CD4-positive, CD25-positive, alpha-beta regulatory T cell (primary cell): ENCODE measurements around the gene PTPRN2. TPM values are rescaled to one million over a fixed set of nuclear protein-coding genes. Genes with fewer than 3 reads are reported as not detected.

Experiments used
- ATAC-seq, 2 donors: fragments of 150-1000 bp; cut with Tn5 transposase; one replicate each; pipeline ENCODE4 v1.10.0; 2021; ENCODE audit warnings: low read depth in 2 of 2, moderate number of reproducible peaks in 2 of 2, moderate library complexity in 1 of 2
- DNase-seq, 3 donors: peaks; one replicate each; pipeline versions ENCODE4 v3.0.0 to v3.0.0-alpha.2; 2012 to 2022; ENCODE audit warnings: mixed read lengths in 1 of 3
- H3K27ac ChIP-seq: one replicate; pipeline ENCODE4 v1.7.0; 2013; ENCODE audit warnings: mild to moderate bottlenecking, low read length; ENCODE audit not compliant: insufficient read depth, poor library complexity, severe bottlenecking
- H3K27me3 ChIP-seq: one replicate; pipeline ENCODE4 v1.7.0; 2013; ENCODE audit warnings: low read length; ENCODE audit not compliant: control insufficient read depth, insufficient read depth
- H3K36me3 ChIP-seq: one replicate; pipeline ENCODE4 v1.7.0; 2013; ENCODE audit warnings: mild to moderate bottlenecking, low read length, moderate library complexity; ENCODE audit not compliant: control insufficient read depth, insufficient read depth
- H3K4me1 ChIP-seq: 2 replicates; pipeline ENCODE4 v1.7.0; 2013; ENCODE audit warnings: mild to moderate bottlenecking, low read length; ENCODE audit not compliant: insufficient read depth, control insufficient read depth, poor library complexity, severe bottlenecking
- H3K4me3 ChIP-seq: one replicate; pipeline ENCODE4 v1.7.0; 2013; ENCODE audit warnings: low read depth, mild to moderate bottlenecking, low read length, moderate library complexity
- H3K9me3 ChIP-seq, 2 experiments: 1 replicate in 1 of 2; 2 replicates in 1 of 2; pipeline ENCODE4 v1.7.0; 2013; ENCODE audit warnings: low read length in 2 of 2, mild to moderate bottlenecking in 1 of 2, moderate library complexity in 1 of 2; ENCODE audit not compliant: control insufficient read depth in 2 of 2
- H3K27ac Mint-ChIP-seq, 3 donors: one replicate each; pipeline ENCODE4 v1.8.0; 2020 to 2022; ENCODE audit warnings: mild to moderate bottlenecking in 3 of 3, mixed read lengths in 3 of 3, moderate library complexity in 2 of 3
- H3K27me3 Mint-ChIP-seq: one replicate; pipeline ENCODE4 v1.8.0; 2022; ENCODE audit warnings: mild to moderate bottlenecking, mixed read lengths
- H3K36me3 Mint-ChIP-seq: one replicate; pipeline ENCODE4 v1.8.0; 2020; ENCODE audit warnings: mixed read lengths
- H3K4me1 Mint-ChIP-seq, 4 donors: one replicate each; pipeline ENCODE4 v1.8.0; 2020 to 2022; ENCODE audit warnings: mixed read lengths in 4 of 4, mild to moderate bottlenecking in 1 of 4
- H3K4me3 Mint-ChIP-seq, 4 donors: one replicate each; pipeline ENCODE4 v1.8.0; 2020 to 2022; ENCODE audit warnings: mild to moderate bottlenecking in 4 of 4, mixed read lengths in 4 of 4, moderate library complexity in 3 of 4
- H3K9me3 Mint-ChIP-seq, 7 donors: one replicate each; pipeline ENCODE4 v1.8.0; 2020 to 2022; ENCODE audit warnings: mixed read lengths in 7 of 7, mild to moderate bottlenecking in 3 of 7, moderate library complexity in 2 of 7
- polyA plus RNA-seq, 4 donors: library from polyadenylated mRNA; unstranded; fragments of 300-500 nt; fragmentation: Illumina TruSeq; gene quantifications; one replicate each; pipeline ENCODE4 v1.2.3, GENCODE V29; 2021
- total RNA-seq: library from RNA; stranded (reverse); gene quantifications from one replicate; pipeline ENCODE4 v1.2.3, GENCODE V29; 2022

Gene PTPRN2
- total and polyA plus RNA-seq, 5 donors from 2014 or later = 1.6 to 4.7 (median 2.7) TPM

GRCh38 chr7:157580324-157580723 is 1007.3 kb downstream of the PTPRN2 start:
- no peaks in the 10 kb centered on the region for H3K36me3 ChIP-seq
- Mint-ChIP-seq H3K27me3 (peaks cover 23% of the 10 kb centered on the region), H3K4me1 (peaks cover 12 to 28% (median 19%) of the 10 kb centered on the region in 4 donors), H3K9me3 (peaks cover 0 to 6% (median 0%) of the 10 kb centered on the region in 7 donors), H3K4me3 (no peak overlapping the region), H3K36me3 (no peaks in the 10 kb centered on the region), H3K27ac (no peak overlapping the region)
- peaks cover under 1% of the 10 kb centered on the region for H3K4me1 ChIP-seq
- ATAC-seq (no peak), DNase-seq (no peak)
- no peak overlapping the region for H3K4me3 ChIP-seq
- H3K27me3 ChIP-seq = no peaks in the 10 kb centered on the region
- no peak overlapping the region for H3K27ac ChIP-seq
- H3K9me3 ChIP-seq = no peaks in the 10 kb centered on the region

- Histone ChIP-seq H3K27ac (no peak overlapping the region), H3K9me3 (no peaks in the 10 kb centered on the region), H3K27me3 (no peaks in the 10 kb centered on the region), H3K36me3 (no peaks in the 10 kb centered on the region), H3K4me1 (no peaks in the 10 kb centered on the region), H3K4me3 (no peak overlapping the region)
- Mint-ChIP-seq H3K4me3 (no peak overlapping the region), H3K9me3 (peaks cover 0 to 6% (median 0%) of the 10 kb centered on the region in 7 donors), H3K36me3 (no peaks in the 10 kb centered on the region), H3K27me3 (peaks cover 16% of the 10 kb centered on the region), H3K4me1 (peaks cover 11 to 24% (median 18%) of the 10 kb centered on the region in 4 donors), H3K27ac (peak overlapping the region in 1 of 3 donors; percentile 63)
- ATAC-seq (no peak), DNase-seq (no peak)
These were observed 1008.2 kb downstream of the PTPRN2 start for GRCh38 chr7:157579425-157579824.

- Histone ChIP-seq H3K4me1 (peaks cover 9% of the 10 kb centered on the region), H3K36me3 (no peaks in the 10 kb centered on the region), H3K27ac (no peak overlapping the region), H3K9me3 (no peaks in the 10 kb centered on the region), H3K27me3 (no peaks in the 10 kb centered on the region), H3K4me3 (no peak overlapping the region)
- no peak for ATAC-seq
- Mint-ChIP-seq H3K36me3 (no peaks in the 10 kb centered on the region), H3K4me1 (peaks cover 9 to 31% (median 21%) of the 10 kb centered on the region in 4 donors), H3K27ac (no peak overlapping the region), H3K4me3 (peak overlapping the region in 2 of 4 donors; percentile 28 to 48), H3K9me3 (peaks cover 0 to under 1% (median 0%) of the 10 kb centered on the region in 7 donors), H3K27me3 (peaks cover 11% of the 10 kb centered on the region)
- no peak for DNase-seq
These were observed 1009.8 kb downstream of the PTPRN2 start for GRCh38 chr7:157577796-157578339.

DNA sequence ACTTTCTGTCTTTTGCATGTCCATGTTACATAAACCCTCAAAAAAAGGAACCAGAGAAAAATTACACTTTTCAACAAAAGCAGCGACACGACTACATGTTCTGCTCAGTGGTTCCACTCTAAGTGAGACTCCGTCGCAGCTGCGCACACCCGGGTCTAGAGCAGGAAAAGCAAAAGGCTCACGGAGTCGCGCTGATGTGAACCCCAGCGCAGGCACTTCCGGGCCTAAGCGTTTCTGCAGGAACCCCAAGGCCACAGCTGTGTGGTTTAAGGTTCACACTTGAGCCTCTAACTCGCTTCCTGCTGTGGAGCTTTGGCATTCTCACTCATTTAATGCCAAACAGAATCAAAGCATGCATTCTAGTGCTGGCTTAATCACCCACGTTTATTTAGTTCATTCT is 1010.6 kb downstream of the PTPRN2 start:
- Histone ChIP-seq H3K27ac (peak overlapping the region; percentile 68), H3K27me3 (no peaks in the 10 kb centered on the region), H3K4me1 (peaks cover 9% of the 10 kb centered on the region), H3K9me3 (no peaks in the 10 kb centered on the region), H3K36me3 (no peaks in the 10 kb centered on the region), H3K4me3 (no peak overlapping the region)
- H3K9me3 Mint-ChIP-seq = no peaks in the 10 kb centered on the region
- no peaks in the 10 kb centered on the region for H3K36me3 Mint-ChIP-seq
- H3K4me1 Mint-ChIP-seq = peaks cover 8 to 31% (median 21%) of the 10 kb centered on the region in 4 donors
- H3K27ac Mint-ChIP-seq = peak overlapping the region in 2 of 3 donors; percentile 97 to 98
- DNase-seq (peak in 1 of 3 donors; percentile 15), ATAC-seq (no peak)
- peak overlapping the region; percentile 62 to 92 (median 88) for H3K4me3 Mint-ChIP-seq
- peaks cover 6% of the 10 kb centered on the region for H3K27me3 Mint-ChIP-seq

DNA sequence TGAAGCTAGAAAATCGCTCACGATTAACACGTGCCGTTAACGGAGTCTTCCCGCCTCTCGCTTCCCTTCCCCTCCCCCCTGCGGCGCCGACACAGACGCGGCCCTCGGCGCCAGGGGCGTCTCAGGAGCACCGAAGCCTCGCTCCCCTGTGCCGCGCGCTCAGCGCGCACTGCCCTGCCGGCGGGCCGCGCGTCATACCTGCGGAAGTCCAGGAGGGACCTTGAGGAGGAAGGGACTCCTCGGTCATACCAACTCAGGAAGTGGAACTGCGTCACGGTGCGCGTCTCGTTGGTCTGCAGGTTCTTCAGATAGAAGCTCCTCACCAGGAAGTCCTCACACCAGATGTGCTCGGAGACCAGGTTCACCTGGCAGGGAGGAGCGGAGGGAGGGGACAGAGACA is 1011.2 kb downstream of the PTPRN2 start:
- ATAC-seq (peak; percentile 88 to 91), DNase-seq (peak; percentile 53 to 85 (median 75))
- no peaks in the 10 kb centered on the region for H3K27me3 ChIP-seq
- peaks cover 5% of the 10 kb centered on the region for H3K27me3 Mint-ChIP-seq
- H3K36me3 Mint-ChIP-seq = no peaks in the 10 kb centered on the region
- peak overlapping the region; percentile 85 to 92 (median 91) for H3K4me3 Mint-ChIP-seq
- H3K36me3 ChIP-seq = no peaks in the 10 kb centered on the region
- H3K9me3 Mint-ChIP-seq = no peaks in the 10 kb centered on the region
- peak overlapping the region; percentile 71 for H3K4me3 ChIP-seq
- peak overlapping the region; percentile 68 for H3K27ac ChIP-seq
- H3K4me1 ChIP-seq = peaks cover 9% of the 10 kb centered on the region
- H3K27ac Mint-ChIP-seq = peak overlapping the region; percentile 95 to 98 (median 97)
- H3K9me3 ChIP-seq = no peaks in the 10 kb centered on the region
- H3K4me1 Mint-ChIP-seq = peaks cover 8 to 31% (median 21%) of the 10 kb centered on the region in 4 donors

- peaks cover 9% of the 10 kb centered on the region for H3K4me1 ChIP-seq
- H3K4me3 ChIP-seq = peak overlapping the region; percentile 71
- Mint-ChIP-seq H3K27ac (peak overlapping the region in 2 of 3 donors; percentile 97 to 98), H3K9me3 (no peaks in the 10 kb centered on the region), H3K36me3 (no peaks in the 10 kb centered on the region), H3K27me3 (peaks cover 5% of the 10 kb centered on the region), H3K4me3 (peak overlapping the region; percentile 85 to 92 (median 91)), H3K4me1 (peaks cover 8 to 31% (median 21%) of the 10 kb centered on the region in 4 donors)
- no peaks in the 10 kb centered on the region for H3K36me3 ChIP-seq
- no peak for DNase-seq
- H3K27ac ChIP-seq = peak overlapping the region; percentile 68
- no peaks in the 10 kb centered on the region for H3K9me3 ChIP-seq
- ATAC-seq = no peak
- H3K27me3 ChIP-seq = no peaks in the 10 kb centered on the region
These were observed 1011.8 kb downstream of the PTPRN2 start for GRCh38 chr7:157575777-157576176.

DNA sequence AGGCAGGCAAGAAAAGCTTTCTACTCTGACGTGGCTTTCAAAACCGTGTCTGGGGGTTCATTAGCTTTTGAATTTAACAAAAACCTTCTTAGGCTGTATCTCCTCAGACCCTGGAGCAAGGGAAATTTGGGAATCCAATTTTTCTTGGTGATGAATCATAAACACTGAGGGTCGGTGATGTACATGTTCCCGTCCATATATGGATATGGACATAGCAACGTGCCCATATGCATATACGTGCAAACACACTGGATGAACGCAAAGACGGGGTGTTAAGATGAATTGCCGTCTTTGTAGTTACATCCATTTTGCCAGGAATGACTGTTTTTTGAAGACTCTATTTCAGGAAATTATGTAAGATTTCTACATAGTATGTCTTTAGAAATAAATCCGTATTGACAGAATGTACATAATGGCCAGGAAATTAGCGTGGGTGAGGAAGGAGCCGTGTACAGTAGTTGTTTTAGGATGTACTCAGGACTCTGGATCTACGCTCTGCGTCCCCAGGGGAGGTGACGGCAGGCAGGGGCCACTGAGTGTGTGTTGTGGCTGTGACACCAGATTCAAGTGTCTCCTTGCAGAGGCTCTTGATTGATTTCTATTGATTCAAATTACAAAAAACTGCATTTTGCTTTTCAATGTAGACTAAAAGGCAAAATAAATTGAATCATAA is 1012.6 kb downstream of the PTPRN2 start:
- Mint-ChIP-seq H3K4me3 (peak overlapping the region in 2 of 4 donors; percentile 39 to 85), H3K27me3 (peaks cover 5% of the 10 kb centered on the region), H3K4me1 (peaks cover 8 to 34% (median 22%) of the 10 kb centered on the region in 4 donors), H3K9me3 (no peaks in the 10 kb centered on the region), H3K36me3 (no peaks in the 10 kb centered on the region), H3K27ac (peak overlapping the region in 1 of 3 donors; percentile 98)
- ATAC-seq = no peak
- H3K27me3 ChIP-seq = no peaks in the 10 kb centered on the region
- H3K27ac ChIP-seq = peak overlapping the region; percentile 68
- no peaks in the 10 kb centered on the region for H3K36me3 ChIP-seq
- H3K4me1 ChIP-seq = peaks cover 9% of the 10 kb centered on the region
- H3K4me3 ChIP-seq = no peak overlapping the region
- DNase-seq = no peak
- H3K9me3 ChIP-seq = no peaks in the 10 kb centered on the region
